ENCODE results near the gene MYPOP. TPM values are rescaled to one million over a fixed set of nuclear protein-coding genes. Genes with fewer than 3 reads are reported as not detected.

Gene MYPOP
- total RNA-seq, 1 experiment from 2014 or later: 9.0 TPM

DNA sequence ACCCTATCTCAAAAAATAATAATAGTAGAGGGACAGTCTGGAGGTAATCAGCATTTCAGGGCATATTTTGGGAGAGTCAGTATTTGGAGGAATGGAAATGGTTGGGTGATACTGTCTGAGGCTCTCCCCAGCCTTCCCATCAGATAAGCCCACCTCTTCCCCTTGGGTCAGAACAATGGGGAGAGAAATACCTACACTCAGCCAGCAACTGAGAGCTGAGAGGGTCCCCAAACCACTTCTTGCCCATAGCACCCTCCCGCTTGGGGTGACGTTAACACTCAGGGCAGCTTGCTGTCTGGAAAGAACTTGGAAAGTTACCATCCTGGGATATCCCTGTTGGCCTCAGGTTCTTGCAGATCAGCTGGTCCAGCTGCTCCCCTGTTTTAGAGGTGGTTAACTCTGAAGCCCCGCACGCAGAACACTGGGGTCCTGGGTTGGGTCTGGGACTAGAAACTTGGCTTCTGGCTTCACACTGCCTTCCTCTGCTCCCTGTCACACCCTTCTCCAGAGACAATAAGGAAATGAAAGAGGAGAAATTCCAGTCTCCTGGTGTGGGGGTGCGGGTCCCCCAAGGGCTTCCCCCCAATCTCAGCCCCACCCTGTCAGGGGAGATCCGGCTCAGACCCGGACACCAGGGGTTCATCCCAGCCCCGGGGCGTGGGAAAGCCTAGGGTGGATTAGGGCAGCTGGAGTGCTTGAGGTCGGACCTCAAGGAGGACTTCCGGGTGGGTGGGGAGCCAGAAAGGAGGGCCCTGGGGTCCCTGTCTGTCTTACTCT is 35.8 kb downstream of the MYPOP start:
- Mint-ChIP-seq H3K4me3 (peak overlapping the region; percentile 17 to 69; a peak in 4 of 5 replicates), H3K27me3 (ENCODE audit: low read depth) (no peaks in the 10 kb centered on the region; the same call in 1 of the 2 replicates), H3K9me3 (no peaks in the 10 kb centered on the region; a peak in 1 of 5 replicates), H3K4me1 (peaks cover 36 to 52% of the 10 kb centered on the region in 2 experiments), H3K27ac (peak overlapping the region in 1 of 3 experiments; percentile 76; a peak in 2 of 7 replicates), H3K36me3 (ENCODE audit: insufficient read depth in 1 of 3, low read depth in 3 of 3) (peaks cover 2 to 18% (median 10%) of the 10 kb centered on the region in 3 experiments; a peak in 5 of 7 replicates)
- no peak overlapping the region for H3K9ac ChIP-seq (ENCODE audit: extremely low read depth, insufficient read length, low read length)
- TF ChIP-seq, protein P1, sequence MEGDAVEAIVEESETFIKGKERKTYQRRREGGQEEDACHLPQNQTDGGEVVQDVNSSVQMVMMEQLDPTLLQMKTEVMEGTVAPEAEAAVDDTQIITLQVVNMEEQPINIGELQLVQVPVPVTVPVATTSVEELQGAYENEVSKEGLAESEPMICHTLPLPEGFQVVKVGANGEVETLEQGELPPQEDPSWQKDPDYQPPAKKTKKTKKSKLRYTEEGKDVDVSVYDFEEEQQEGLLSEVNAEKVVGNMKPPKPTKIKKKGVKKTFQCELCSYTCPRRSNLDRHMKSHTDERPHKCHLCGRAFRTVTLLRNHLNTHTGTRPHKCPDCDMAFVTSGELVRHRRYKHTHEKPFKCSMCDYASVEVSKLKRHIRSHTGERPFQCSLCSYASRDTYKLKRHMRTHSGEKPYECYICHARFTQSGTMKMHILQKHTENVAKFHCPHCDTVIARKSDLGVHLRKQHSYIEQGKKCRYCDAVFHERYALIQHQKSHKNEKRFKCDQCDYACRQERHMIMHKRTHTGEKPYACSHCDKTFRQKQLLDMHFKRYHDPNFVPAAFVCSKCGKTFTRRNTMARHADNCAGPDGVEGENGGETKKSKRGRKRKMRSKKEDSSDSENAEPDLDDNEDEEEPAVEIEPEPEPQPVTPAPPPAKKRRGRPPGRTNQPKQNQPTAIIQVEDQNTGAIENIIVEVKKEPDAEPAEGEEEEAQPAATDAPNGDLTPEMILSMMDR (conservative IDR thresholded peaks at IDR 0.05): no peak
- H4K91ac ChIP-seq (ENCODE audit: insufficient read length, low read depth, low read length): no peak overlapping the region
- no peak overlapping the region for H2AK5ac ChIP-seq (ENCODE audit: insufficient read length, low read length)
- no peak overlapping the region for H2AFZ ChIP-seq (ENCODE audit: low read length)
- H4K5ac ChIP-seq (ENCODE audit: insufficient read length, low read depth, low read length): no peak overlapping the region
- H4K20me1 ChIP-seq (ENCODE audit: control insufficient read depth, insufficient read depth, insufficient read length): no peaks in the 10 kb centered on the region
- no peak overlapping the region for H2BK15ac ChIP-seq (ENCODE audit: low read depth, low read length)
- H3K23me2 ChIP-seq (ENCODE audit: insufficient read length, low read depth, low read length, poor library complexity, severe bottlenecking): peaks cover 18% of the 10 kb centered on the region
- no peak overlapping the region for H2BK12ac ChIP-seq (ENCODE audit: insufficient read length, low read depth, low read length)
- peak overlapping the region; percentile 19 for H3K4me2 ChIP-seq (ENCODE audit: insufficient read depth, insufficient read length, low read length)
- no peaks in the 10 kb centered on the region for H3K9me3 ChIP-seq (ENCODE audit: control insufficient read depth, low read depth, low read length)
- no peak overlapping the region for H3K18ac ChIP-seq (ENCODE audit: insufficient read length, low read depth, low read length)
- no peak overlapping the region for H3T11ph ChIP-seq (ENCODE audit: low read length)
- H4K8ac ChIP-seq (replicated peaks; ENCODE audit: insufficient read length, low read depth, low read length): no peak overlapping the region
- no peak for DNase-seq
- no peak overlapping the region for H3K56ac ChIP-seq (ENCODE audit: insufficient read length, low read depth, low read length)
- H3K4ac ChIP-seq (ENCODE audit: low read depth, low read length): no peak overlapping the region
- H3K79me2 ChIP-seq (ENCODE audit: insufficient read depth, low read length): peaks cover 8% of the 10 kb centered on the region; the same call in 1 of the 2 replicates
- H3K23ac ChIP-seq (ENCODE audit: insufficient read length, low read depth, low read length): no peak overlapping the region
- peaks cover 3% of the 10 kb centered on the region for H3K79me1 ChIP-seq (ENCODE audit: insufficient read depth, low read depth, low read length, poor library complexity, severe bottlenecking)
- H2BK5ac ChIP-seq (ENCODE audit: insufficient read length, low read length): no peak overlapping the region
- WGBS (ENCODE audit: extremely low coverage, insufficient read length, low lambda C conversion rate): no CpG with 5 or more reads among the region's 11 CpGs
- no peak overlapping the region; the same call in 1 of the 2 replicates for H3K14ac ChIP-seq (ENCODE audit: insufficient read depth, low read length)
- H3K27ac ChIP-seq (ENCODE audit: insufficient read length, low read depth, low read length): no peak overlapping the region
- H3K27me3 ChIP-seq (ENCODE audit: insufficient read depth, low read length): no peaks in the 10 kb centered on the region
- H2BK20ac ChIP-seq (ENCODE audit: low read depth, low read length, poor library complexity, severe bottlenecking): no peak overlapping the region
- no peak overlapping the region for H2BK120ac ChIP-seq (ENCODE audit: low read depth, low read length, poor library complexity, severe bottlenecking)
- peaks cover 5% of the 10 kb centered on the region; the same call in 1 of the 2 replicates for H3K4me1 ChIP-seq (ENCODE audit: insufficient read depth, low read length)
